Measurements from ENCODE around the gene WASF2. TPM values are rescaled to one million over a fixed set of nuclear protein-coding genes. Genes with fewer than 3 reads are reported as not detected.

Gene WASF2
- total and polyA plus RNA-seq, 2 of the 8 experiments (the other 6 are each of a cell fraction or from before 2014, with no cell fraction given): 32.1 to 86.6 TPM

DNA sequence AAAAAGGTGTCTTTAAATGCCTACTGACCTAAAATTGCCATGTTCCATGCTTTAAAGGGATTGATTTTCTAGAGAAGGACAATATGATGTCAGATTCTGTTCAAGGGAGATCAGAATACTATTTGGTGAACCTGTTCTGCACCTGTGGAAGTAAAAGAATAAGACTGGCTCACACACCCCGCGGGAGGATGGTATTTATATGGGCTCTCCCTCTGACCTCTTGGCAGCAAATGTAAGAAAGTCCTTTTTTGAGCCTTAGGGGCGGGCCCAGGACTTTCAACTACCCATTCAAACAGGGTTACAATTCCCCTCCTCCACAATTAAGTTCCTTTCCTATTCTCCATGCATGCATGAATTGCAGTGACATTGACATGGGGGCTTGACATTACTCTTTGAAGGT is 42.1 kb downstream of the WASF2 start:
- POLR2A ChIA-PET (ENCODE audit: partially characterized antibody): no interaction called here
- 83% methylated on average over 3 of the region's 3 CpGs; no CpG with 5 or more reads in 1 of the 2 experiments for WGBS, 2 experiments (ENCODE audit: extremely low coverage in 1 of 2, insufficient coverage in 1 of 2, insufficient read length in 1 of 2, insufficient replicate concordance in 2 of 2, low coverage in 1 of 2, low lambda C conversion rate in 2 of 2, missing lambda C conversion rate in 1 of 2)
- CTCF ChIA-PET (ENCODE audit: partially characterized antibody): interaction anchor here (0.7 to 2.0 kb wide), 6 partner anchors 9 to 110 kb away, joined by 3 to 6 read pairs (median 4); no protein-coding TSS in a partner anchor
- TF ChIP-seq POLR2A (IDR thresholded peaks at IDR 0.05; ENCODE audit: control extremely low read depth in 1 of 2, low read depth in 2 of 2, low read length in 2 of 2) (no peak), YY1 (IDR thresholded peaks at IDR 0.05; ENCODE audit: low read depth, low read length) (no peak), CTCF (IDR thresholded peaks at IDR 0.05; ENCODE audit: control extremely low read depth in 1 of 3, insufficient read depth in 1 of 3, low read depth in 1 of 3, low read length in 3 of 3) (no peak), MAFK (IDR thresholded peaks at IDR 0.05; ENCODE audit: low read depth, low read length) (no peak), RXRA (IDR thresholded peaks at IDR 0.05; ENCODE audit: insufficient read depth, low read depth, low read length) (no peak), CREB1 (IDR thresholded peaks at IDR 0.05) (no peak), TEAD4 (IDR thresholded peaks at IDR 0.05; ENCODE audit: low read depth, low read length) (no peak), TCF12 (IDR thresholded peaks at IDR 0.05; ENCODE audit: low read depth, low read length) (no peak), SAP30 (IDR thresholded peaks at IDR 0.05; ENCODE audit: insufficient read depth, insufficient replicate concordance, low read length) (no peak), SIN3A (conservative IDR thresholded peaks at IDR 0.05 in 1 of 2, IDR thresholded peaks at IDR 0.05 in 1 of 2; ENCODE audit: low read depth in 1 of 2, low read length in 2 of 2) (no peak), USF2 (IDR thresholded peaks at IDR 0.05; ENCODE audit: low read length) (no peak)

More for the DNA sequence above, 42.1 kb downstream of the WASF2 start:
- no peak overlapping the region for H3K9ac ChIP-seq (replicated peaks in 1 of 4; ENCODE audit: extremely low read depth in 1 of 4, low read depth in 3 of 4, low read length in 3 of 4)
- H3K79me1 ChIP-seq (ENCODE audit: low read depth, low read length): peaks cover 2% of the 10 kb centered on the region; the same call in 1 of the 2 replicates
- FAIRE-seq: no peak
- H3K27ac ChIP-seq (ENCODE audit: low read depth, low read length): no peak overlapping the region
- H2BK12ac ChIP-seq (ENCODE audit: low read depth, low read length): no peak overlapping the region
- no peak for DNase-seq (ENCODE audit: low read depth in 1 of 2, low spot score in 2 of 2)
- H2AFZ ChIP-seq (ENCODE audit: low read length): no peak overlapping the region
- H3K27me3 ChIP-seq (replicated peaks in 1 of 4; ENCODE audit: control insufficient read depth in 3 of 4, extremely low read depth in 1 of 4, insufficient read depth in 3 of 4, low read length in 3 of 4): no peaks in the 10 kb centered on the region
- H3K9me3 ChIP-seq (ENCODE audit: insufficient read depth in 2 of 2, low read depth in 1 of 2, low read length in 1 of 2): no peaks in the 10 kb centered on the region
- peaks cover 0 to 3% (median 0%) of the 10 kb centered on the region in 4 experiments; a peak in 1 of 7 replicates for H3K4me1 ChIP-seq (replicated peaks in 1 of 4; ENCODE audit: control insufficient read depth in 3 of 4, insufficient read depth in 4 of 4, low read length in 3 of 4)
- H3K56ac ChIP-seq (replicated peaks; ENCODE audit: insufficient read length, low read depth, low read length): no peak overlapping the region
- no peak overlapping the region for H3K14ac ChIP-seq (ENCODE audit: insufficient read length)
- no peak overlapping the region for H2BK5ac ChIP-seq (ENCODE audit: low read depth, low read length)
- no peak overlapping the region for H4K91ac ChIP-seq (replicated peaks; ENCODE audit: insufficient read length, low read length)
- no peak overlapping the region for H2BK15ac ChIP-seq (ENCODE audit: low read length)
- H3K23me2 ChIP-seq (ENCODE audit: low read depth, low read length): no peaks in the 10 kb centered on the region
- H3K23ac ChIP-seq (ENCODE audit: insufficient read length): no peak overlapping the region
- no peak overlapping the region for H3K18ac ChIP-seq (ENCODE audit: extremely low read depth, low read length)
- no peak overlapping the region for H2AK5ac ChIP-seq (ENCODE audit: low read depth, low read length)
- no peaks in the 10 kb centered on the region for H3K36me3 ChIP-seq (ENCODE audit: control insufficient read depth in 2 of 4, insufficient read depth in 4 of 4, low read length in 3 of 4)
- H3K4me2 ChIP-seq (ENCODE audit: insufficient read depth in 1 of 2, low read depth in 2 of 2, low read length in 2 of 2): no peak overlapping the region
- no peak overlapping the region for H3K4ac ChIP-seq (replicated peaks; ENCODE audit: insufficient read length, low read depth, low read length)
- H3K79me2 ChIP-seq (ENCODE audit: control insufficient read depth in 1 of 2, insufficient read depth in 2 of 2, low read length in 2 of 2): peaks cover 0 to 18% of the 10 kb centered on the region in 2 experiments; a peak in 2 of 4 replicates
- H4K20me1 ChIP-seq (replicated peaks in 1 of 2; ENCODE audit: control insufficient read depth in 1 of 2, insufficient read depth in 2 of 2, low read length in 2 of 2): peaks cover 0 to 3% of the 10 kb centered on the region in 2 experiments
- H4K8ac ChIP-seq (ENCODE audit: extremely low read depth, insufficient read depth, low read length): no peak overlapping the region
- no peak overlapping the region for H4K5ac ChIP-seq (ENCODE audit: insufficient read length, low read depth, low read length)
- H3K4me3 ChIP-seq (ENCODE audit: extremely low read depth in 1 of 4, insufficient read depth in 2 of 4, low read depth in 3 of 4, low read length in 4 of 4): no peak overlapping the region
- no peak overlapping the region for H2BK20ac ChIP-seq (ENCODE audit: low read length)
- H2BK120ac ChIP-seq (replicated peaks; ENCODE audit: low read depth, low read length): no peak overlapping the region

All from H1 (cell line).